GM19240 (cell line): Measurements from ENCODE around the gene SUSD2.

Experiments used
- DNase-seq: peaks from one replicate; pipeline ENCODE4 v3.0.0; 2011; ENCODE audit warnings: low spot score; ENCODE audit not compliant: insufficient read length

SUSD2 gene

DNA sequence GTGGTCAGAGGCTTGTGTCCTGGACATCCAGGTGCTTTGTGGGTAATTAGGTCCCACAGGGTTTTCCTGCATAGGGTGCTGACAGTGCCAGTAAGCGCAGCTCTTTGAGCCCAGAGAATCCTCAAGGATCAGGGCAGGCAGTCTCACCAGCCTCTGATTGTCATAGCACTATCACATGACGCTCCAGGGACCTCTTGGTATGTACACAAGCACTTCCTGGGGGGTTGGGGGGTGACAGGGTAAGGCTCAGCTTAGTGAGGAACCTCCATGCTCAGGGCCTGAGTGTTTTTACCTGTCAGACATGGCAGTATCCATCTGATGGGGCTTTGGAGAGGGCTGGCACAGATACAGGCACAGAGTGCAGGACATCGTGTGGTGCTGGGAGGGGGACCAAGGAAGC lies 27.9 kb upstream of the SUSD2 start:
- DNase-seq = no peak

DNA sequence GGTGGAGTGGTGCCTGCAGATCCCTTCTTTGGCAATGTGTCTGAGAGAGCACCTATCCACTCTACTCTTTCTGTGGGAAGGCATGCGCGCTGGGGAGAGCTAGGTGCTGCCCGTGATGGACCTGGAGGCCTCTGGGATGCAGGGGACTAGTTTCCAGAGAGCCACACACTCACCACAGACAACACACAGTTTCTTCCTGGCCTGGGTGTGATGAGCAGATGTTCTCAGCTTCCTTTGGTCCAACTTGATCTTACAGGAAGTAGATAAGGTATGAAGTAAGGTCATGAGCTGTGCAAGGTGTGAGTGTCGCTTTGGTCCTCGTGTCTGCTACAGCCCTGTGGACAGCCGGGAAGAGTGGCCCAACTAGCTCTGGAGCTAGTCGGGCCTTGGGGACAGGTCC lies 27.3 kb upstream of the SUSD2 start:
- DNase-seq = no peak

DNA sequence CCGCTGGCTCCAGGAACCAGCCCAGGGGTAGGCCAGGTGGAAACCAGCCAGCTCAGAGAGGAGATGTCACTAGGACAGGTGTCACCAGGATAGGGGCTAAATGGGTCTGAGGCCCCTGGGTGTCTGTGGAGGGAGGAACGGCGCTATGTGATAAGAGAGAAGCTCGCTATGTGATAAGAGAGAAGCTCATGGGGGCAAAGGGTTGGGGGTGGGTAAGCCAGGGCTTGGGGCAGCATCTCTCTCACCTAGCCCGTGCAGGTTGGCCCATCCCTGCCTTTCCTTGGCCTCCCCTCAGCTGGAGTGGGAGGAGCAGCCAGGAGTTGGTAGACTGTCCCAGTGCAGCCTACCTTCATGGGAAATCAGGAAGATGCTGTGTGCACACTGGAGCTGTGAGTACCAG lies 26.5 kb upstream of the SUSD2 start:
- no peak for DNase-seq

DNA sequence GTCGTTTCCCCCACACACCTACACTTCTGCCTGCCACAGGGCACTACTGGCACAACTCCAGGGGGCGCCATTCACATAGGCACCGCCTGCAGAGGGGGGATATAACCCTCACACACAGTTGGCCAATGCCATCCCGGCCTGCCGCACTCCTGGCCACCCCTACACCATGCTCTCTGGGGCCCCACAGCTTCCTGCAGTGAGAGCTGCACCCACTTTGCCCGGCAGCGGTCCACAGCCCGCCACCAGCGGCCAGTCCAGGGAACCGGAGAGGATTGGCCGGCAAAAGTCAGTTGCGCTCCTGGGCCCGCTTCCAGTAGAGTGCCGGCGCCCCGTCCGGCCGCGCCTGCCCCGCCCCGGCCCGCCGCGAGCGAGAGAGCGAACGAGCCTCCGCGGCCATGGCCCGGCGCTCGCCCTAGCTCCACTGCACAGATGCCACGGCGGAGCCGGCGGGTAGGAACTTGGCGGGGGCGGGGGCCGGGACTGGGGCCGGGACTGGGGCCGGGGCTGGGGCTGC lies 25.6 kb upstream of the SUSD2 start:
- peak; percentile 43 for DNase-seq

DNA sequence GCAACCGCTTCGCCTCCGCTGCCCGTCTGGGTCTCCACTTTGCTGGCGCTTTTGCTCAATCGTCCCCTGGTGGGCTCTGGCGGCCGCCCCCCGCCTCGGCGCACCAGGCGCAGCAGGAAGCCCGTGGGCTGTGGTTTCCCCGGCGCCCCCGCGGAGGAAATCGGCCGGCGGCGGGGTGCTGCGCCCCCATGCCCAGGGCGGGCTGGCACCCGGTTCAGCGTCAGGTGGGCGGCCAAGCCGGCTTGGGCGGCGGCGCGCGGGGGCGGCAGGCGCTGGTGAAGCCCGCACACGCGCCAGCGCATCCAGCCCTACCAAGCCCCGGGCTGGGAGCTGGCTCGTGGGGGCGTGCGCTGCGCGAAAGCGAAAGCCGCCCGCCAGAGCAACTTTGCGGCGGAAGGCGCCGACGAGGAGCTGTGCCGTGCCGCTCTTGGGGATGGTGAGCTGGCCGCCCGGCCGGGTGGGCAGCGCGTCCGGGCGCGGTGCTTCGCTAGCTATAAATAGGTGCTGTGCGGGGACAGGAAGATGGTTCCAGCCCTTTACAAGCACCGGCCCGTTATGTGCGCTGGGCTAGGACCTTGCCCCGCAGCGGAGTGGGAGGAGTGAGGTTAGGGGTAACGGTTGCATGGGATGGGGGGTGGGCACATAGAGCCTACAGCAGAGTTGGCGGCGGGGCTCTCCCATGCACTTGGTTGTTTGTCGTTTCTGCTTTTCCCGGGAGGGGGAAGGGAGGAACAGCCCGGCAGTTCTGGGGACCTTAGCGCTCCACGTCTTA lies 25.0 kb upstream of the SUSD2 start:
- DNase-seq = peak; percentile 57

DNA sequence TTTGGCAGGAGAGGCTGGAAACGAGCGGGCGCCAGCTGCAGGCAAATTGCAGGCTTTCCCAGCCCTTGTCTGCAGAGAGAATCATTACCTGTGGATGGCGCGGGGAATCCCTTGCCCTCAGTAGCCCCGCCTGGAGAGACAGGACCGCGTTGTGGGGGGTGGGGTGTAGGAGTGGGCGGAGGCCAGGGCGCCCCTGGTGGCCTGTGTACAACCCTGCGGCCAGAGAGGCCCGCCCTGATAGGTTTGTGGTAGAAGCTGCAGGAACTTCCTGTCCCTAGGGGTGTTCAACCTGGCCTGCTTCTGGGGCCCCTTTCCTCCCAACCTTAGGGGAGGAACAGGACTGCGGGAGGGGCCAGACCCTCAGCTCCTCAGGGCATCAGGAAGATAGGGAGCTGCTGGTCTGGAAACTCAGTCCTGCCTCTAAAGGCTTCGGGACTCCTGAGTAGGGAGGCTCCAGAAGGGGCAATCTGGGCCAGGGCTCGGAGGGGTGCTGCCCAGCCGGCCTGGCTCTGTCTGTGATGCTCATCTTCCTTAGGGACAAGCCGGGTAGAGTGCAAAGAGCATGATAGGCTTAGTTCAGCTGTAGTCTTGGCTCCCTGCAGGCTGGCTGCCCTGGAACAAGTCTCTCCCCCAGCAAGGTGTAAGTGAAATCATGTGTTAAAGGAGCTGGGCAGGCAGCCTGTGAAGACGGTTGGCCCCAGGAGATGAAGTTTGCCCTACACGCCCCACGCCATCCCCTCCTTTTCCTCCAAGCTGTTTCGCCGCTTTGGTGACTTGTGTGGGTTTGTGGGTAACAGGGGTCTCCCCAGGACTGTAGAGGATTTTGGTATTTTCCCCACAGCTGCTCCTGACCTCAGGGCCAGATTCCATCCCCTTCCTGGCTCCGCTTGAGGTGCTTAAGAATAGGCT lies 24.1 kb upstream of the SUSD2 start:
- DNase-seq = peak; percentile 95

DNA sequence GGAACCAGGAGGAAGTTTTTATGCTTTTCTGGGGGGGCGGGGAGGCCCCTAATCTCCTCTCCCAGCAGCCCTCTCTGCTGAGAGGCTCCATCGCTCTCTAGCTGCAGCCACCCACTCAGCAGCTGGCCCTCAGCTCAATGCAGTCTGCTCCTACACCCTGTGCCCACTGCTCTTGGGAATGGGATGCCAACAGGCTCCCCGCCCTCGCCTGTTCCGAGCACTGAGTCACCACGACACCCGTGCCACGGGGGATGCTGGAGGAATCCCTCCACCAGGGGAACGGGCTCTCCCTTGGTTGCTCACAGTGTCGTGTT lies 23.5 kb upstream of the SUSD2 start:
- DNase-seq = no peak

DNA sequence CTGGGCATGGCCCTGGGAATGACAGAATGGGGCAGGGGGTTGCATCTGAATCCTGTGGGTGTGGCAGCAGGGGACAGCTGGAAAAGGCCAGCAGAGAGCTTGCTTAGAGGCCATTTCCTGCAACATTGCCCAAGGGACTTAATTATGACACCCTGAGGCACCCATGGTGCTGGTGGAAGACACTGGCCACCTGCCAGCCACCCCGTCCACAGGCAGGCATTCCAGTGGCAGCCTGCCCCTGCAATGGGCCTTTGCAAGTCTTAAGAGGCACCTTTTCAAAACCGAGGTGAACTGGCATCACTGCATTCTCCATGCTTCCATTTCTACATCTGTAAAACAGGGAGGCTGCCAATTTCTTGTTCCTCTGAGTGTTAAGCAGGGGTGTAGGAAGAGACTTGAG lies 21.6 kb upstream of the SUSD2 start:
- no peak for DNase-seq

DNA sequence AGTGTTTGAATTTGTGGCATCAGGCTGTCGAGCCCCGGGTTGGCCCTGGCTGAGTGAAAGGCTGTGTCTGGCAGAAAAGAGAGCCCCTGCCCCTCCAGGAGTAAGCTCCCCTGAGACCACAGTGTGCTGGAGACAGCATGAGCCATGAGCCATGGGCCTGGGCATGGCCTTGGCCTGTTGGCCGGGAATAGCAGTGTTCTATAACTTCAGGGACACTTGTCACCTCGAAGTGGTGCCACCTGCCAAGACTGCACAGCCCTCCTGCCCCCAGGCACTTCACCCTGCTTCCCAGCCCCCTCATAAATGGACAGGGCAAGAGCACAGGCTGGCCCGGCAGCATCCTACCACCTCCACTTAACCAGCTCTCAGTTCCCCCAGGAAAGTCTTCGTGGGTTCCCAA lies 20.7 kb upstream of the SUSD2 start:
- no peak for DNase-seq

DNA sequence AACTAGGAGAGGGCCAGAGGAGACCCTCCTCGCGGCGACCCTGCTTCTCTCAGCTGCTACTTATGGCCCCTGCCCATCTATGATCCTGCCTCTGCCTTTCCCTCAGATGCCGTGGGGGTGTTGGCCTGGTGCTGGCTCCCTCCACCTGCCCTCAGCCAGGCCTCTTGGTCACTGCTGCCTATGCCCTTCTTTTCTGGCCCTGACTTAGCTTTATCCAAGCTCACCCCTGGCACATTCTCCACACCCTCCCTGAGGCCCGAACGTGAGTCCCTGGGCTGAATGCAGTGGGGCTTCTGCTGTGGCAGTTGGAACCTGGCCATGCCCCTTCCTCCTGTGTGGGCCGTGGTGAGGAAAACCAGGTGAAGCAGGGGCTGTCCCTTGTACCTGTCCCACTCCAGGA lies 19.8 kb upstream of the SUSD2 start:
- no peak for DNase-seq

DNA sequence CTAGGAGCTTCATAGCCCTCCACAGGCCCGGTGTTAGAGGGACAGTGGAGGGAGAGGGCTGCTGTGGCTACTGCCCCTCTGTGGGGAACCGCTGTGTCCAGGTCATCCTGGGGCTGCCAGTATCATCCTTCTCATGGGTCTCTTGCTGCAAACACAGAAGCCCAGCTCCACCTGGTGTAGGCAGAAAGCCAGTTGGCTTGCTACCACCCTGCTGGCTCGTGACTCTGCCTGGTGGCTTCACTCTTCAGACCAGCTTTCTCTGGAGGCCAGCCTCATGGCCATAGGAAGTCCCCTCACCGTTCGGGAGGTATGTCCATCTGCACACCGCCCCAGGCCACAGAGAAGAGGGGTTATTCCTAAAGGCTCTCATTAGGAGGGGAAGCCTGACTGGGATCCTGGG lies 19.4 kb upstream of the SUSD2 start:
- no peak for DNase-seq

DNA sequence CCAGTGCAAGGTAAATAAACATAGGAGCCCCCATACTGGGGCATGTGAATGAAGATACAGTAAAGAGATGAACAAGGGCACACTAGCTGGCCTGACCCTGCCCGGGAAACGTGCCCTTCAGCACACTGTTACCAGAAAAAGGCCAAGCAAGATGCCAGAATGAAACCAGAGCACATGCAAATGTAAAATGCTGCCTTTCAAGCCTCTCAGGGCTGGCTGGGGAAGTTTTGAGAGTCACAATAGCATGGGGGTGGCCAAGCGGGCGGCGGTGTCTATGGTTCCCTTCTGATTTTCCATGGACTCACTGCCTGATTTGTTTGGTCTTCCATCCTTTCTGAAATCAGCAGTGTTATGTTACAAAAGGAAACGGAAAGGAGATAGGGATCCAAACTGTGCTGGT lies 18.9 kb upstream of the SUSD2 start:
- peak; percentile 43 for DNase-seq

DNA sequence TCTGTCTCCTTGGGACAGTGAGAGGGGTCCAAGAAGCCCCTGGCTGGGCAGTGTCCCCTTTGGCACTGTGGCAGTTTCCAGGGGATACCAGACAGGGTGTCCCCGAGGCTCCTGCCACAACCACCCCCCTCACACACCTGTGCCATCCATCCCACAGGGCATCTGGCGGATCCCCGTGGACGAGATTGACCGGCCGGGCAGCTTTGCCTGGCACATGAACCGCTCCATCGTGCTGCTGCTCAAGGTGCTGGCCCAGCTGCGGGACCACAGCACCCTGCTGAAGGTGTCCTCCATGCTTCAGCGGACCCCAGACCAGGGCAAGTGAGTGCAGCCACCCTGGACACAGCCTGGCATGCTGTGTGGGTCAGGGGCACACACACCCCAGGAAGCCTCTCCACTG lies 17.0 kb upstream of the SUSD2 start:
- no peak for DNase-seq

DNA sequence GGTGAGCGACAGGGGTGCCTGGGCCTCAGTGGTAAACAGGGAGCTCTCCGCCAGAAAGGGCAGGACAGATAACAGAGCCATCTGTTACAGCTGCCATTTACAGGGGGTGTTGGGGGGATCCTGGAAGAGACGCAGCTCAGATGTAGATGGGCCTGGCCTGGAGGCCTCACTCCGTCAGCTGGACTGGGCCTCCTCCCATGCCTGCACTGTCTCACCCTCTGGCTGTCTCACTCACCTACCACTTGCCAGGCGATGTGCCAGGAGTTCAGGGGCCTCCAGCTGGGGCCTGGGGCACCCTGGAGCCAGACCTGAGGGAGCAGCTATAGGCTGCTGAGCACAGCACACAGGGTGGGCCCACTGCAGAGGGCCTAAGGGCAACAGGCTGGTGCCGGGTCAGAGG lies 16.3 kb upstream of the SUSD2 start:
- DNase-seq = no peak

DNA sequence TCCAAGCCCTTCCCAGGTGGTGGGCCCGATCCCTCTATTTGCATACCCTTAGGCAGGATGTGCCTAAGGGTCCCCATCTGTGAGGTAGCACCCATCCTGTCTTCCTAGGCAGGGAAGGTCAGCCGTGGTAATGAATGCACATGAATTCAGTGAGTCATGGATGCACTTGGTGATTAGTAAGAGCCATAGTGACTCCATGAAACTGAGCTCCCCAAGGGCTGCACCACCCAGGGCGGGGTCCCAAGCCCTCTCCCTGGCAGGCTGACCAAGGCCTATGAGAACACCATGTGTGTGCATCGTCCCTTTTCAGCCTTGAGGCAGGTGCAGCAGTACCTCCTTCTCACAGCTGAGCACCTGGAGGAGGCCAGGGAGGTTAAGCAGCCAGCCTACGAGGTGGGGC lies 15.6 kb upstream of the SUSD2 start:
- no peak for DNase-seq

DNA sequence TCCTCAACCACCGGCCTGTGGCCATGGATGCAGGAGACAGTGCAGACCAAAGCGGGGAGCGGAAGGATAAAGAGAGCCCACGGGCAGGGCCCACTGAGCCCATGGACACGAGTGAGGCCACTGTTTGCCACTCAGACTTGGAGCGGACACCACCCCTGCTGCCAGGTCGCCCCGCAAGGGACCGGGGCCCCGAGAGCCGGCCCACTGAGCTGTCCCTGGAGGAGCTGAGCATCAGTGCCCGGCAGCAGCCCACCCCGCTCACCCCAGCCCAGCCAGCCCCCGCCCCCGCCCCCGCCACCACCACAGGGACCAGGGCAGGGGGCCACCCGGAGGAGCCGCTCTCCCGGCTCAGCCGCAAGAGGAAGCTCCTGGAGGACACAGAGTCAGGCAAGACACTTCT lies 14.5 kb upstream of the SUSD2 start:
- no peak for DNase-seq

DNA sequence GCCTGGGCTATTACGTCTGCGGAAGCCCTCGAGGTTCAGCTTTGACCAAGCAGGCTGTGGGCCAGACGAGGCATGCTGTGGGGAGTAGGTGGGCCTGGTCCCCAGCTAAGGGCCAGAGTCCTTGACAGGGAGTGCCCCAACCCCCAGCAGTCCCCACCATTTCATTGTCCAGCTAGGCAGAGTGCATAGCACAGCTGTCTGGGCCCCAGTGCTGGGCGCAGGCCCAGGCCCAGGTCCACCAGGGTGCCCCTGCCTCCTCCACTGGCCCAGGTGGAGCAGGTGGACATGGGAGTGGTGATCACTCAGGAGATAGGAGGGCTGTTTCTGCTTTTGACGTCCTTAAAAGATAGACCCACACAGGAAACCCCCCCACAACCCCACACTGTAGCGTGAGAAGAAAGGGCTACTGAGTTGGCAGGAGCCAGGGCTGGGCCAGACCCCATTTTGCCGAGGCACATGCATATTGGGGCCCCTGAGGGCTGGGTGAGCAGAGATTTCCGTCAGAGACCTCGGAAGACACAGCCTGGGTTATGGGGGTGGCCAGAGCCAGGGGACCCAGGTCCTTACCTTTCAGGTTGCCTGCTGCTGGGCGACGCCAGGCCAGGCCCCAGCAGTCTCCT lies 11.7 kb upstream of the SUSD2 start:
- no peak for DNase-seq

DNA sequence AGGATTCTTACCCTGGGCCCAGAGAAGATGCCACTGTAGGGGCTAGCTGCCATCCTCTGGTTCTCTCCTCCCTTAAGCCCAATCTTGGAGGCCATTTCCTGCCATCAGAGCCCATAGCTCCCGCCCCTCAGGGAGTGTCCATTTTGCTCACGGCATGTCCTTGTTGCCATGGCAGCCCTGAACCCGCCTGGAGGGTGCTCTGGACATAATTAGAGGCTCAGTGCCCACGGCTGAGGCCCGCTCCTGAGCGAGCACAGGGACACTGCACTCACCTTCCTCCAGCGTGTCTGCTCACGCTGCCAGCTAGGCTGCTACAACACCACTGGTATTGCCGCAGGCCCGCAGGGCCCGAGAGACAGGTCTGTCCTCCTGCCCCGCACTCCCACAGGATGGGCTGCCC lies 11.1 kb upstream of the SUSD2 start:
- DNase-seq = no peak

DNA sequence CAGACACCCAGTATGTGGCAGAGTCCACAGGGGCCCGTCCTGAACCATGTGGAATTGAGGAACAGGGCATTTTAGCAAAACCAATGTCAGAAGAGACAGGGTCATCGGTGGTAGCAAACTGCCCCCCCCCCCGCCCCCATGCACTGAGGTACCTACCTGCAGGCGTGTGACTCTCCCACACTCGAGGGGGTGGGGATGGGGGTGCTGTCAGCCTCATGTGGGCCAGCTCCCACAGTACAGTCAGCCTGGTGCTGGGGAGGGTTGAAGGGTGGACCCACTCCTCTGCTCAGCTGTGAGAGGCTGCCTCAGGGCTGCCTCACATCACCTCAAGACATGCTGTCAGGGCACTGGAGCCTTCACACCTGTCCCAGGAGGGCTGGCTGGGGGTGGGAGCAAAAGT lies 10.7 kb upstream of the SUSD2 start:
- no peak for DNase-seq

DNA sequence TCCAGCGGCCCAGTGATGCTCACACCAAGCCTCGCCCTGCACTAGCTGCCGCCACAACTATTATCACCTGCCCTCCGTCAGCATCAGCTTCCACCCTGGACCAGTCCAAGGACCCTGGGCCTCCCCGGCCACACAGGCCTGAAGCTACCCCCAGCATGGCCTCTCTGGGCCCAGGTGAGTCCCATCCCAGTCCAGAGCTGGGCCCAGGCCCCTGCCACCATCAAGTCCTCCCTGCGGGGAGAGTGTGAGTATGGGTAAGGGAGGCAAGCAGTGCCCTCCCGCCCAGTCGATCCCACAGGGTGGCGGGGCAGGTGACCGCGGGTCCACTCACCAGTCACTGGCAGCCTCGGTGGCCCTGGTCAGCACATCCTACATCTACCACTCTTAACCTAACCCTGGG lies 9.5 kb upstream of the SUSD2 start:
- DNase-seq = no peak

DNA sequence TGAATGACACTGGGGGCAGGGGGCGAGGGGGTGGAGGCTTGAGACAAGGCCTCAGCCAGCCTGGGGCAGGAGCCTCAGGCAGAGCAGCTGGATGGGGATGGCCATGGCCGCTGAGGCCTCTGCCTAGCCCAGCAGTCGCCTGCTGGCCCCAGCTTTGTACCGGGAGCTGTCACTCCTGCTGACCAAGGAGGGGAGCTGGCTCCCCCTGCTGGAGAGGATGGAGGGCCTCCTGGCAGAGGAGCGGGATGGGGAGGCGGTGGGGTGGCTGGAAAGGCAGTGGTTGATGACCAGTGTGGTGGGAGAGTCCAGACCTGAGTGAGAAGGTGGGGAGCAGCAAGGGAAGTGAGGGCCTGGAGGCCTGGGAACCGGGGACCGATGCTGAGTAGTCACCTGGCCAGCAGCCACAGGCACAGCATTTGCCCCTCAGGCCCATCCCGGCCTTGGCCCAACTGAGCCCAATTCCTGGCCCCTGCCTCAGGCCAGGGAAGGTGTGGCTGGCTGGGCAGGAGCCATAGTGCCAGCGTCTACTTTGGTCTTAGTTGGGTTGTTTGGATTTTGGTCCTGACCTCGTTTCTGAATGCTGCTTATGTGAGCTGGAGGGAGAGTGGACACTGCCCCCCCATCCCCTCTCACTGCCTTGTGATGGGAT lies 6.0 kb upstream of the SUSD2 start:
- DNase-seq = peak; percentile 71

DNA sequence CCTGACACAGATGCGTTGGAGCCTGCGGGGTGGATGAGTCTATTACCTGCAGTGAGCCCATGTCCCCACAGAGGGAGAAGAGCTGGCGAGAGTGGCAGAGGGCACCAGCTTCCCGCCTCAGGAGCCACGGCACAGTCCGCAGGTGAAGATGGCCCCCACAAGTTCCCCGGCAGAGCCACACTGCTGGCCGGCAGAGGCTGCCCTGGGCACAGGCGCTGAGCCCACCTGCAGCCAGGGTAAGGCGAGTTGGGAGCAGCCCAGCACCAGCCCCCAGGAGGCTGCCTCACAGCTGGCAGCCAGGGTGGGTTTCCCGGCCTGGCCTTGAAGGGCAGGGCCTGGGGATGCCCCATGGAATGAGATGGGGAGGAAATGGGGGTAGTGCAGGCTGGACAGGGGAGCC lies 5.2 kb upstream of the SUSD2 start:
- no peak for DNase-seq
